GM19035 (cell line): ENCODE measurements around the gene HAT1.
"Not testable (repeated sequence)": the region's sequence is repeated elsewhere in the genome, so short reads cannot be mapped to it uniquely, and the experiment has no call there.

ENCODE experiments used
- ATAC-seq: cut with Tn5 transposase; IDR thresholded peaks from one replicate; pipeline ENCODE4 v1.9.1; 2021; ENCODE audit not compliant: unreplicated experiment

HAT1 gene

GRCh38 chr2:171966688-171967087, 44.4 kb downstream of the HAT1 start:
- ATAC-seq, result no peak

- ATAC-seq, result no peak
These were observed 46.2 kb downstream of the HAT1 start for GRCh38 chr2:171968509-171968908.

- ATAC-seq, result no peak
These were observed 50.2 kb downstream of the HAT1 start for GRCh38 chr2:171972329-171972982.

GRCh38 chr2:171979103-171979502, 56.8 kb downstream of the HAT1 start:
- no peak for ATAC-seq

- ATAC-seq, result not testable (repeated sequence)
These were observed 61.7 kb downstream of the HAT1 start for GRCh38 chr2:171983924-171984323.

GRCh38 chr2:171985076-171985475, 62.8 kb downstream of the HAT1 start:
- ATAC-seq, result no peak

- no peak for ATAC-seq
These were observed 64.5 kb downstream of the HAT1 start for GRCh38 chr2:171986778-171987177.

GRCh38 chr2:171991027-171991426, 68.8 kb downstream of the HAT1 start:
- ATAC-seq, result no peak

GRCh38 chr2:171995586-171995985, 73.3 kb downstream of the HAT1 start:
- no peak for ATAC-seq

GRCh38 chr2:171996021-171996420, 73.8 kb downstream of the HAT1 start:
- no peak for ATAC-seq

- not testable (repeated sequence) for ATAC-seq
These were observed 74.8 kb downstream of the HAT1 start for GRCh38 chr2:171997031-171997430.

- peak; percentile 12 for ATAC-seq
These were observed 76.9 kb downstream of the HAT1 start for GRCh38 chr2:171999161-171999560.

- ATAC-seq, result peak; percentile 99
These were observed 77.6 kb downstream of the HAT1 start, which contains the start of gene METAP1D for GRCh38 chr2:171999604-172000469. METAP1D (plus strand) TSS chr2:171999953; CDS start chr2:171999970, 17 bp downstream.

- ATAC-seq, result no peak
These were observed 78.6 kb downstream of the HAT1 start for GRCh38 chr2:172000696-172001361.

- no peak for ATAC-seq
These were observed 85.1 kb downstream of the HAT1 start for GRCh38 chr2:172007372-172007771.

- ATAC-seq, result no peak
These were observed 87.6 kb downstream of the HAT1 start for GRCh38 chr2:172009823-172010222.

- ATAC-seq, result no peak
These were observed 89.7 kb downstream of the HAT1 start for GRCh38 chr2:172011812-172012575.

- no peak for ATAC-seq
These were observed 90.6 kb downstream of the HAT1 start for GRCh38 chr2:172012677-172013391.

- no peak for ATAC-seq
These were observed 91.1 kb downstream of the HAT1 start for GRCh38 chr2:172013396-172013795.
